ENCODE results near the gene MYD88. TPM values are rescaled to one million over a fixed set of nuclear protein-coding genes. Genes with fewer than 3 reads are reported as not detected.

The MYD88 gene
- total RNA-seq, 2 donors from 2014 or later: 23.5 to 41.2 TPM

DNA sequence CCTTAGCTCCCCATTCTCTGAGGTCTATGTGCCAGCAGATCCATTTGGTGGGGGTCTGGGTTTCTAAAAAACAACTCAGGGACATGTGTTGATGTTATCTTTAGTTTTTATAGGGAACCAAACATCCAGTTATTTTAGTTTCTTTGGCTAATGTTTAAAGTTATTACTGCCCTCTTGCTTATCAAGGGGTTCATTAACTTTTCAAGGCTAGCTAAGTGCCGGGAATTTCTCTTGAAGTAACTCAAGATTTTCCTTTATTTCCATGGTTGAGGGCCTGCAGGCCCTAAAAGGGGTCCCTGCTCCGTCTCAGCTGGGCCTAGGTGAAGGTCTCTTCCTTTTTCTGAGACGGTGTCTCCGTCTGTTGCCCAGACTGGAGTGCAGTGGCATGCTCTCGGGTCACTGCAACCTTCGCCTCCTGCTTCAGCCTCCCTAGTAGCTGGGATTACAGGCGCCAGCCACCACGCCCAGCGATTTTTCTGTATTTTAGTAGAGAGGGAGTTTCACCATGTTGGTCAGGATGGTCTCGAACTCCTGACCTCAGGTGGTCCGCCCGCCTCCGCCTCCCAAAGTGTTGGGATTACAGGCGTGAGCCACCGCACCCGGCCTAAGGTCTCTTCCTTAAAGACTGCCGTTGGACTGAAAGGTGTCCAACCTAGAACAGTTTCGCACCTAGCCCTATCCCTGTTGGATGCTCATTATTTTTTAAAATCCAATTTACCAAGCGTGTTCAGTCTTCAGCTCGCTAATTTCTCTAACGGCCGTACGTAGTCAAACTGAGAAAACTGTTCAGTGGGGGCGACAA is 25.6 kb downstream of the MYD88 start:
- DNase-seq (ENCODE audit: low spot score in 2 of 2) (no peak), ATAC-seq (no peak)
- peaks cover 14 to 31% of the 10 kb centered on the region in 2 donors for H3K36me3 Mint-ChIP-seq
- H3K9me3 Mint-ChIP-seq: no peaks in the 10 kb centered on the region
- H3K27ac Mint-ChIP-seq: peak overlapping the region; percentile 98 to 99

DNA sequence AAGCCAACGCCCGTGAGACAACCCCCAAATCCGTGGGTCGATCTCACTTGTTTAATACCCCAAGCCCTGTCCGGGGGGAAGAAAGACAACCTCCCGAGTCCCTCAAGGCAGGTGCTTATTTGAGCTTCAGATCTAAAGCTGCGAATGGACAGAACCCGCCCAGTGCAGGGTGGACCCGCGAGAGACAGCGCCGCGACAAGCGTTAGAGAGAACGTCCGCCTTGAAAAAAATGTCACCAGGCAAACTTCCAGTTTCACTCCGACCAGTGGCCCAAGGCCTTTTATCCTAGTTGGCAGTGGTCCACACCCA is 26.1 kb downstream of the MYD88 start:
- Mint-ChIP-seq H3K27ac (peak overlapping the region; percentile 98 to 99), H3K36me3 (peaks cover 14 to 31% of the 10 kb centered on the region in 2 donors), H3K9me3 (no peaks in the 10 kb centered on the region)
- DNase-seq (ENCODE audit: low spot score in 2 of 2) (no peak), ATAC-seq (peak; percentile 25 to 31)

DNA sequence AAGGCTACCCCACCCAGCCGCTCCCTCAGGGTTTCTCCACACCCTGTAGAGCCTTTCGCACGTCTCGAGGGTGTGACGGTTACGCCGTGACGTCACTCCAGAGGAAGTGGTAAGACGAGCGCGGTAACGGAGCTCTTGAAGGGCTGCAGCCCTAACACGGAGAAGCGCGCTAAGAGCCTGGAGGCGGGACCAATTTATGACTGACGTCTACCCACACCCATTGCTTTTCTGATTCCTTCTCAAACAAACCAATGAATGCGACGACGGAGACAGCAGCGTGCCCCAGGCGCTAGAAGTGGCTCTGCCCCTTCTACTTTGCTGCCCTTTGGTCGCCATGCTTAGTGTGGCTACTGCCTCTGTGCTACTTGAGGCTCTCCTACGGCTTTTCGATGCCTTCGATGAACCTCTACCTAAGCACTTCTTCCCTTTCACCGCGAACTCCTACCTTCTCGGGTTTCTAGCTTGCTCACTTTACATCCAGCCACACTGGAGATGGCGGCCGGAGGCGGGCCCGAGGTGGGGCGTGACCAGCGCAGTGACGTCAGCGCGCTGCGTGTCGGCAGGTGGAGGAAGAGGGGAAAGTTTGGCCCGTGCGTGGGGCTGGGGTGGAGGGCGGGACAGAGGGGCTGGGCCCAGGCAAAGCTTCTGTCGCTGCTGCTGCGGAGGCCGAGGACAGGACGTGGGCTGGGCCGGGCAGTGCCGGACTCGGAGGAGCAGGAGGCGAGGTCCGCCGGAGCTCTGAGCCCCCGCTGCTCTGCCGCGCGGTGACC is 26.7 kb downstream of the MYD88 start, which contains the start of gene OXSR1:
OXSR1 (plus strand) TSS at position 586 of the 770 bp plus-strand sequence. CDS start 340 bp downstream, outside the sequence.
- no peaks in the 10 kb centered on the region for H3K9me3 Mint-ChIP-seq
- ATAC-seq (peak; percentile 90 to 92), DNase-seq (ENCODE audit: low spot score in 2 of 2) (peak; percentile 93 to 96)
- peaks cover 14 to 31% of the 10 kb centered on the region in 2 donors for H3K36me3 Mint-ChIP-seq
- peak within 1 kb of the TSS; percentile 98 to 99 for H3K27ac Mint-ChIP-seq

DNA sequence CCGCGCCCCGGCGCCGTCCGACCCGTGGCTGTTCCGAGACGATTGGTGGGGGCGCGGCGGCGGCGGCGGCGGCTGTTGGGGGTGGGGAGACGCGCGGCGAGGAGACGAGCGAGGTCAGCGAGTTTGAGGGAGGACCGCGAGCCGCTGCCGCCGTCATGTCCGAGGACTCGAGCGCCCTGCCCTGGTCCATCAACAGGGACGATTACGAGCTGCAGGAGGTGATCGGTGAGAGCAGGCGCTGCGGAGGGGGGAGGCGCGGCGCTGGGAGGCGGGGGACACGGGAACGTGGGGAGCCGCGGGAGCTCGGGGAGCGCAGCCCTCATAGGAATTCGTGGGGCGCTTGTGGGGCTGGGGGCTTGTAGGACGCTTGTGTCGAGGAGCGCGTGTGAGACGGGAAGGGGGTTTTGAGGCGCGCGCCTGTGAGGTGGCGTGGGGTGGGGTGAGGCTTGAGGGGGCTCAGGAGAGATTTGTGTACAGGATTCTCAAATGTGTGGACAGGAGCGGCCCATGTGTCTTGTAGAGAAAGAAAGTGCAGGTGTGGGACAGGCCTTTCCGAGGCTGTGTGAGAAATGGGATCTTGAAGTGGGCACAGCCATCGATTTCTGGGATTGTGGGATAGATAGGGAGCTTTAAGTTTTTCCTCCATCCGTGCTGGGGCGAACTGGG is 27.4 kb downstream of the MYD88 start:
- Mint-ChIP-seq H3K36me3 (peaks cover 14 to 31% of the 10 kb centered on the region in 2 donors), H3K9me3 (no peaks in the 10 kb centered on the region), H3K27ac (peak overlapping the region; percentile 98 to 99)
- ATAC-seq (peak in 1 of 2 donors; percentile 1), DNase-seq (ENCODE audit: low spot score in 2 of 2) (no peak)

DNA sequence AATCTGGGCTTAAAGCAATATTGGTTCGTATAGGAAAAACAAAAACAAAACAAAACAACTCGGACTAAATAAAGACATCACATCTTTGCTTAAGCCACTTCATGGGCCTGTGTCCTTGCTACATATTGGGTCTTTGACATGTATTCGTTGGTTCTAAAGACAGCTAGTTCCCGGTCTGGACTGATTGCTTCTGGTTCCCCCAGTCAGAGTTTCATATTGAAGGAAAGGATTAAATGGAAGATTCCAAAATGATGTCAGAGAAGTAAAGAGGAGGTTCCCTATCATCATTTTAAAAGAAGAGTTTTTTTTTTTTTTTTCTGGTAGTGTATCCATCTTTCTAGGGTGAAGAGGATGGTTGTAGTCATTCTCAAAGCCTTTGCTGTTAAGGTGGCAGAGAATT is 29.1 kb downstream of the MYD88 start:
- H3K36me3 Mint-ChIP-seq: peaks cover 14 to 35% of the 10 kb centered on the region in 2 donors
- DNase-seq (ENCODE audit: low spot score in 2 of 2) (no peak), ATAC-seq (no peak)
- H3K9me3 Mint-ChIP-seq: no peaks in the 10 kb centered on the region
- H3K27ac Mint-ChIP-seq: no peak overlapping the region

DNA sequence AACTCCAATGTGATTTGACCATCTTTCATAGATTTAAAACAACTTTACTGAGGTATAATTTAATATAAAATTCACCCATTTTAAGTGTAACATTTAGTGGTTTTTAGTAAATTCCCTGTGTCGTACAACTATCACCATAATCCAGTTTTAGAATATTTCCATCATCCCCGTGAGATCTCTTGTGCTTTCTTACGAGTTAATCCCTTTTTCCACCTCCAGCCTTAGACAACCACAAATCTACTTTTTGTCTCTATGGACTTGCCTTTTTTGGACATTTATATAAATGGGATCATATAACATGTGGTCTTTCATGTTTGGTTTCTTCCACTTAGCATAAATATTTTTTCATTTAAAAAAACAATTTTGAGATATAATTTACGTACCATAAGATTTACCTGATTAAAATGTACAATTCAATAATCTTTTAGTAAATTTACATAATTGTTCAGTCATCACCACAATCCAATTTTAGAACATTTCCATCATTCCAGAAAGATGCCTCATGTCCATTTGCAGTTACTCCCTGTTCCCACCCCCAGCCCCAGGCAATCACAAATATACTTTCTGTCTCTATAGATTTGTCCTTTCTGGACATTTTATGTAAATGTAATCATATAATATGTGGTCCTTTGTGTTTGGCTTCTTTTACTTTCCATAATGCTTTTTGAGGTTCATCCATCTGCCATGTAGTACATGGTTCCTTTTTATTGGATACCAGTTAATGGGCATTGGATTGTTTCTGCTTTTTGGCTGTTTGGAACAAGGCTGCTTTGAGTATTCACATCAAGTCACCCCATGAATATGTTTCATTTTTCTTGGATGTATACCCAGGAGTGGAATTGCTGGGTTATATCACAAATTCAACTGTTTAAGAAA is 29.9 kb downstream of the MYD88 start:
- ATAC-seq: no peak

DNA sequence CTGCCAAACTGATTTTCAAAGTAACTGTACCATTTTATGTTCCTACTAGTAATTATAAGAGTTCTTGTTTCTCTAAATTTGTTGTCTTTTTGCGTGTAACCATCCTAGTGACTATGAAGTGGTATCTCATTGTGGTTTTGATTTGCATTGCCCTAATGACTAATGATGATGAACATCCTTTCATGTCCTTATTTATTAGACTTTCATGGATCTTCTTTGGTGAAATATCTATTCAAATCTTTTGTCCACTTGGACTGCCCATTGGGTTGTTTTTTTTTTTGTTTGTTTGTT is 30.5 kb downstream of the MYD88 start:
- peak in 1 of 2 donors; percentile 19 for ATAC-seq
- H3K36me3 Mint-ChIP-seq: peaks cover 14 to 35% of the 10 kb centered on the region in 2 donors
- no peaks in the 10 kb centered on the region for H3K9me3 Mint-ChIP-seq
- H3K27ac Mint-ChIP-seq: peak overlapping the region in 1 of 2 donors; percentile 70
- DNase-seq (ENCODE audit: low spot score in 2 of 2): no peak

More for the DNA sequence above, 29.9 kb downstream of the MYD88 start:
- H3K36me3 Mint-ChIP-seq: peaks cover 14 to 35% of the 10 kb centered on the region in 2 donors
- no peak for DNase-seq (ENCODE audit: low spot score in 2 of 2)
- H3K9me3 Mint-ChIP-seq: no peaks in the 10 kb centered on the region
- peak overlapping the region in 1 of 2 donors; percentile 70 for H3K27ac Mint-ChIP-seq

DNA sequence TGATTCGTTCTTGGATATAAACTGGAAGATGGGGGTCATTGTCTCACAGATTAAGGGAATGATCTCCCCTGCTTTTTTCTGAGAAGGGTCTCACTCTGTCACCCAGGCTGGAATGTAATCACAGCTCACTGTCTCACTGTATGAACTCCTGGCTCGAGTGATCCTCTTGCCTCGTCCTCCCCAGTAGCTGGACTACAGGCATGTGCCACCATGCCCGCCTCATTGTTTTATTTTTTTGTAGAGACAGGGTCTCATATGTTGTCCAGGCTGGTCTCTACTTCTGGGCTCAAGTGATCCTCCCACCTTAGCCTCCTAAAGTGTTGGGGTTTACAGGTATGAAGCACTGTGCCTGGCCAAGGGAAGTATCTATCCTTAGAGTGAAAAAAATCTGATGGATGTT is 32.3 kb downstream of the MYD88 start:
- Mint-ChIP-seq H3K9me3 (no peaks in the 10 kb centered on the region), H3K36me3 (peaks cover 7 to 27% of the 10 kb centered on the region in 2 donors), H3K27ac (no peak overlapping the region)
- DNase-seq (ENCODE audit: low spot score in 2 of 2) (no peak), ATAC-seq (no peak)

DNA sequence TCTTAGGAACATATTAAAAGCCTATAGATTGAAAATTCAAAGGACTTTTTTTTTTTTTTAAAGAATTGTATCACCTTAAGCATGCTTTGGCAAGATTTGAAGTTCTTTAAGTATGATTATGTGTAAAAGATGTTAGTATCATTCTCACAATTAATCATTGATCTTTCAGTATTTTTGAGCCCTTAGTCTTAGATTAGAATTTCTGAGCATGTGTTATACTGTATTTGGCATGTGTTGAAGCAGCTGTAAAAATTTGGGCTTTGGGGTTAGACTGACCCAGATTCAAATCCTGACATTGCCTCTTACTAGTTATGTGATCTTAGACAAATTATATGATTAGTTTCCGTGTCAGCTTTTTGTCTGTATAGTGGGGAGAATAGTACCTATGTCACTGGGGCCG is 33.2 kb downstream of the MYD88 start:
- no peaks in the 10 kb centered on the region for H3K9me3 Mint-ChIP-seq
- ATAC-seq (peak in 1 of 2 donors; percentile 36), DNase-seq (ENCODE audit: low spot score in 2 of 2) (no peak)
- H3K27ac Mint-ChIP-seq: no peak overlapping the region
- peaks cover 0 to 18% of the 10 kb centered on the region in 2 donors for H3K36me3 Mint-ChIP-seq

DNA sequence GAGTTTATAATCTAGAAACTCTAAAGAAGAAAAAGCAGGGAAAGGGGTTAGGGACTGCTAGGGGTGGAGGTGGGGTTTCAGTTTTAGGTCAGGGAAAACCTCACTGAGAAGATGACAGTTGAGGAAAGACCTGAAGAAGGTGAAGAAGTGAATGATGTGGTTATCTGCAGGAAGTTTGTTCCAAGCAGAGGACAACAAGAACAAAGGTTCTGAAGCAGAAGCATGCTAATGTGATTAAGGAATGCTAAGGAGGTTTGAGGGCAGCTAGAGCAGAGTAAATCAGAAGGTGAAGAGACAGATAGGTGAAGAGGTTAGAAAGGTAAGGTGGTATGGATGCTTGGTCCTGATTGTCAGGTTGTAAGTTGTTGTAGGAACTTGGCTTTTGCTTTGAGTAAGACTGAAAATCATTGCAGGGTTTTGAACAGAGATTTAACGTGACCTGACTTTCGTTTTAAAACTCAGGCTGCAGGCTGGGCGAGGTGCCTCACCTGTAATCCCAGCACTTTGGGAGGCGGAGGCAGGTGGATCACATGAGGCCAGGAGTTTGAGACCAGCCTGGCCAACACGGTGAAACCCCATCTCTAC is 35.5 kb downstream of the MYD88 start:
- DNase-seq (ENCODE audit: low spot score in 2 of 2): no peak
- ATAC-seq: peak; percentile 48 to 53

DNA sequence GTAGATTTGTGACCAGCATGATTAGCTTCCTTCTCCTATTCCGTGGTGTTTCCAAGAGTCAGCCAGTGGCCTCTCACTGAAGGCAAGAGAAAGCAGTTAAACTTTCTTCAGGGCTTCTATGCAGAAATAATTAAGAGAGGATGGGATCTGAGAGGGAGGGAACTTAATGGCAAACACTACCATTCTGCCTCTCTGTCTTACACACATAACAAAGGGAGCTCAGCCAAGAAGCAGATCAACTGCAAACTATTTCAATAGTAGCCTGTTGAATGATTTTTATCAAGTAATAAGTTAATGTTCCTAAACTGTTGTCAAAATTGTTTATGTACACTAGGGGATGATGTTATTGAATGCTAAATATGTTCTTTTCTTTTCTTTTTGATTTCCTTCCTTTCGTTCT is 38.7 kb downstream of the MYD88 start:
- Mint-ChIP-seq H3K27ac (no peak overlapping the region), H3K9me3 (no peaks in the 10 kb centered on the region), H3K36me3 (peaks cover 0 to 18% of the 10 kb centered on the region in 2 donors)
- ATAC-seq: no peak
- no peak for DNase-seq (ENCODE audit: low spot score in 2 of 2)

More for the DNA sequence above, 35.5 kb downstream of the MYD88 start:
- H3K9me3 Mint-ChIP-seq: no peaks in the 10 kb centered on the region
- H3K27ac Mint-ChIP-seq: no peak overlapping the region
- peaks cover 0 to 11% of the 10 kb centered on the region in 2 donors for H3K36me3 Mint-ChIP-seq

DNA sequence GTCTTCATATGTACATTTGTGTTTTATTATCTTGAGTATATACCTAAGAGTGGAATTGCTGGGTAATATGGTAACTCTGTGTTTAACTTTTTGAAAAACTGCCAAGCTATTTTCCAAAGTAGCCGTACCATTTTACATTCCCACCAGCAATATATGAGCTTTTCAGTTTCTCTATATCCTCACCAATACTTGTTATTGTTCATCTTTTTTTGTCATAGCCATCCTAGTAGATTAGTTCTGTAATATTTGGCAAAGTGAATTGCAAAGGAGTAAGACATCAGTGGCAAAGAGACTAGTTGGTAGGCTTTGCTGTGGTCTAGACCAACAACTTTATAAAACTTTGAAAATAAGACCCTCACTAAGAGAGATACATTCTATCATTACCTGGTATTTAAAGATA is 48.3 kb downstream of the MYD88 start:
- DNase-seq (ENCODE audit: low spot score in 2 of 2) (no peak), ATAC-seq (no peak)
- Mint-ChIP-seq H3K9me3 (no peaks in the 10 kb centered on the region), H3K36me3 (peaks cover 5 to 28% of the 10 kb centered on the region in 2 donors), H3K27ac (no peak overlapping the region)

DNA sequence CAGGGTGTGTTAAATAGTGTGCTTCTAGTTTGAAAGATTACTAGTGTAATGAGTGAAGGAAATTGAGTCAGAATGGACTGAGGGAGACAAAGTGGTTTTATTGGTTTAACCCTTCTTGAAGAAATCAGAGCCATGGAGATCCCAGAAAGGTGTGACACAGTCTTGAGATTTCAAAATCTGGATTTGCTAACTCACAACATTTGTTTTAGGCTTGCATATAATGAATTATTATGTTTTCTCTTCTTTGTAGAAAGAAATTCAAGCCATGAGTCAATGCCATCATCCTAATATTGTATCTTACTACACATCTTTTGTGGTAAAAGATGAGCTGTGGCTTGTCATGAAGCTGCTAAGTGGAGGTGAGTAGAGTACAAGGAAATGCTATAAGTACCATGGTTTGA is 52.0 kb downstream of the MYD88 start:
- Mint-ChIP-seq H3K9me3 (no peaks in the 10 kb centered on the region), H3K36me3 (peaks cover 5 to 25% of the 10 kb centered on the region in 2 donors), H3K27ac (no peak overlapping the region)
- ATAC-seq: peak; percentile 69 to 72
- no peak for DNase-seq (ENCODE audit: low spot score in 2 of 2)
